HG03439 (cell line): Measurements from ENCODE around the gene TM6SF1.
A peak's percentile ranks its signal among the peaks of the same experiment; 100 is the strongest.
"Not testable (repeated sequence)": the region's sequence is repeated elsewhere in the genome, so short reads cannot be mapped to it uniquely, and the experiment has no call there.

Experiments used
- ATAC-seq: cut with Tn5 transposase; IDR thresholded peaks from one replicate; pipeline ENCODE4 v1.9.1; 2021; ENCODE audit warnings: mild to moderate bottlenecking, moderate library complexity; ENCODE audit not compliant: unreplicated experiment

TM6SF1 gene

DNA sequence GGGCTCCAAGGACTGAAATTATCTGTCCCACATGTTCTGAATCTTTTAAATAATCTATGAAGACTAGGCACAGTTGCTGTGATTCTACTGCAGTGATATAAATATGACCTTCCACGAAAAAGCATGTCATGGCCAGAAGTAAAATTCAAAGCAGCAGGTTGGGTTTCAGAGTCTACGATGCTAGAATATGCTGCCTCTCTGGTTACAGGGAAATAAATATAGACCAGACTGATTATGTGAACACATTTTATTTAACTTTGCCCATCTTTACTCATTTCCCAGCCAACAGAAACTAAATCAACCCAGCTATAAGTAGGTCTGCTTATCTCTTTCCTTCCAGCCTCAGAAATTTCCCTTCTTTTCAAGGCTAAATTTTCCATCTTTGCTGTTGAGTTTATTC, 19.9 kb upstream of the TM6SF1 start:
- ATAC-seq = no peak

DNA sequence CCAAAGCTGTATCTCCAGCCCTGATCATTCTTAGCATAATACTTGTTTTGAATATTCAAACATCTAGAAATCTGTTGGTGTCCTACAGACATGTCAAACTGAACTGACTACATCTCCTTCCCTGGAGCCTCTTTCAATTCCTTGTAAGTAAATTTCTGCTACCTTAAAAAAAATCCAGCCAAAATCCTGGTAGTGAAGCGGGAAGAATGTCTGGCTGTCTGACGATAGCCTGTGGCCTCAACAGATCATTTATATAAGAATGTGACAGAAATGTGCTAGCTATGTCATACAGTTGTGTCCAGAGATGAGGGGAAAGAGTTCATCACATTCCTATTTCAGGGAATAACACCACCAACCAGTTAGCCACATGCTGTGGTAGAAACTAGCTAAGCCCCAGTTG, 18.6 kb upstream of the TM6SF1 start:
- ATAC-seq = no peak

DNA sequence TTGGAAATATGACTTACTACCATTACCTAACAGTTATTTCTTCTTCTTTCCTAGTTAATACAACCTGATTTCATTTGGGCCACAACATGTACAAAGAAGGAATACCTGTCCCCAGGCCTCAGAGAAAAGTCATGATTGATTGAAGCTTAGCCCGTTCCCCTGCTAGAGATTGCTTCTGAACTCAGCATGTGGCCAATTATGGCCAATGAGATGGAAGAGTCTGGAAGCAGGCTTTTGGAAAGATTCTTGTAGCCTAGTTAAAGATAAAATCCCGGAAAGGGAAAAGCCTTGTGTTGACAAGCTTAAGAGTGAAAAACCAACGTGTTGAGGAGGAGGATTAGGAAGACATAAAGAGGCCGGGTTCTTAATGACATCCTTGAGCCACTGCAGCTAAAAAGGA, 17.0 kb upstream of the TM6SF1 start:
- ATAC-seq = no peak

DNA sequence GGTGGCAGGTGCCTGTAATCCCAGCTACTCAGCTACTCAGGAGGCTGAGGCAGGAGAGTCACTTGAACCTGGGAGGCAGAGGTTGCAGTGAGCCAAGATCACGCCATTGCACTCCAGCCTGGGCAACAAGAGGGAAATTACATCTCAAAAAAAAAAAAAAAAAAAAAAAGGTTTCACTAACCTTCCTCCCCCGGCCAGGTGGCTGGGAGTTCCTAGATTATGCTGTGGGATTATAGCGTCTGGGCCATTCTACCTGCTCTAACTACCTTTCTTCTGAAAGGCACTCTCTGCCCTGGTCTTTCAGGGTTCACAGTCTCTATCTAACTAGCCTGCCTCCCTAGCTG, 15.5 kb upstream of the TM6SF1 start:
- ATAC-seq = not testable (repeated sequence)

DNA sequence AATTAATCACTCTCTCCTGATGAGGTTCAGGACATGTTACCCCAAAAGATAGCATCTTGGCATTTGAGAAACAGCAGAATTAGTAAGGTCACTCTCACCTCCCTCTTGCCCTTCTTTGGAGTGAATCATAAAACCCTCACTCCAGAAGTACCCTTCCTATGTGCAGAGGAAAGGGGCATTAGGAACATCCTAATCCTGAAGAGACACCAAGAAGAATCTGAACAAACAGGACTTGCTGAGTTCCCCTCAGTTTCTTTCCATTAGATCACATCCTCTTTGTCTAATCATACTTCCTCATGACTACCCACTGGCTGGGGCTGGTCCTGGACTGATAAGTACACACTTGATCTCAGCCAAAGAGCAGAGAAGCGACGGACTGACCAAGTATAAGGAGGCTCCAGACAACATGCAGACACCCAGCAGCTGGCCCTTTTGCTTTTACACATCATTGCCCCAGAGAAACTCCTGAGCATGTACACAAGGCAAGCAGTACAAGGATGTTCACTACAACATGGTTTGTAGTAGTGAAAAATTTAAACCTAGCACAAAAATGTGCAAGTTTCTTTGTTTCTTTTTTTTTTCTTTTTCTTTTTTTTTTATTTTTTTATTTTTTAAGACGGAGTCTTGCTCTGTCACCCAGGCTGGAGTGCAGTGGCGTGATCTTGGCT, 15.0 kb upstream of the TM6SF1 start:
- no peak for ATAC-seq

DNA sequence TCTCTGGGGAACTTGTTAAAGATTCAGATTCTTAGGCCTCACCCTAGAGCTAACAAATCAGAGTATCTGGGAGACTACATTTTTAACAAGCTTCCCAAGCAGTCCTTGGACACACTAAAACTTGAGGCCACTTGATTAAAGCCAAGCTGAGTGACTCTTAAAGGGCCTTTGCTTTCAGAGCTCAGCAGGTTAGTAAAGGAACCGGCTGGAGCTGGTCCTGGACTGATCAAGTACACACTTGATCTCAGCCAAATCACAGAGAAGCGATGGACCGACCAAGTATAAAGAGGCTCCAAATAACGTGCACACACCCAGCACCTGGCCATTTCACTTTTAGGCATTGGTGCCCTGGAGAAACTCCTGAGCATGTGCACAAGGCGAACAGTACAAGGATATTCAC, 12.9 kb upstream of the TM6SF1 start:
- no peak for ATAC-seq

DNA sequence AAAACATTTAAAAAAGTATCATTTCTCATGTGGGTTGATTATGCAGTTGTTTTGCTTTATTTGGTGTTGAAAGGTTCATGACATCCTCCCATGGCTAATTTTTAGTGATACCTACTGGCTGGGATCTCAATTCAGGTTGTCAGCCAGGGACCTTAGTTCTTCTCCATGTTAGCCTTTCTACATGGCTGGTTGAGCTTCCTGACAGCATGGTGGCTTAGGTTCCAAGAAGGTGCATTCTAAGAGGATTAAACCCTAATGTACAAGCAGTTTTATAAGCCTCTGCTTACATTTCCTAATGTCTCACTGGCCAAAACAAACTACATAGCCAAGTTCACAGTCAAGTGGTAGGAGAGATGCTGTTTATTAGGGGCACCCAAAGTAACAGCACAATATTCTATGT, 9.4 kb upstream of the TM6SF1 start:
- no peak for ATAC-seq

DNA sequence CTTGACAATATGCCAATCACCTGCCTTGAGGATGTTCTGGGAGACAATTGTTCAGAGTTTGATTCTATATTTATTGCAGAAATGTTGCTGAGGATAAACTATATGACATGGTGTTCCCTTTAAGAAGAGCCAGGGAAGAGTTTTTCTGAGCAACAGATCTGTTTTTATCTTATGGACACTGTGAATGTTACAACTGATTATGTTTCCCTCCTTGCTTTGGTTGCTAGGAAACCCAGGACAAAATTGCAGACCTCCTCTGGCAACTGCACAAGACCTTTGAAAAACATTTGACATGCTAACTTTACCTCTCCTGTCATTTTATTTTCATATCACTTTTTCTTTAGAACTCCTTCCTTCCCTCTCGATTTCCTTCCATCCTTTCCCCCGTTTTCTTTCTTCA, 8.2 kb upstream of the TM6SF1 start:
- ATAC-seq = no peak

DNA sequence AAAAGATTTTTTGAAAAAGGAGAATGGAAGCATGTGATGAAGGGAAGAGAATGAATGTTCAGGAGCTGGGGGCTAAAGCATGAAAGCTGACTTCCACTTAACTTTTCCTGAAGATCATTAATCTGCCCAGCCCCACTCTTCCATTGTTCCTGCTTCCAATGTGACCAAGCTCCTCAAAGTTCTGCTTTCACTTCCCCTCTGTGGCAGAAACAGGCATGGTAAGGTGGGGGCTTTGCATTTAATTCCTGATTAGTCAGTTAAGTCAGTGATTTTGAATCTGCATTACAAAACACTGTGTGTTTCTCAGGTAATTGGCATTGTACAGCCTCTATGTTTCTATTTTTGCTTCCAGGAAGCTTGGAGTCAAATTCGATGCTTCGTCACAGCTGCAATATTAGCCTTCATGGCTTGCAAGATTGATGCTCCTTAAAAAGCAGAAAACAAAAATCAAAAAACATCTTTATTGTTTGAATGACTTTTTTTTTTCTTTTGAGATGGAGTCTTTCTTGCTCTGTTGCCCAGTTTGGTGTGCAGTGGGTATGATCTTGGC, 7.3 kb upstream of the TM6SF1 start:
- ATAC-seq = no peak

DNA sequence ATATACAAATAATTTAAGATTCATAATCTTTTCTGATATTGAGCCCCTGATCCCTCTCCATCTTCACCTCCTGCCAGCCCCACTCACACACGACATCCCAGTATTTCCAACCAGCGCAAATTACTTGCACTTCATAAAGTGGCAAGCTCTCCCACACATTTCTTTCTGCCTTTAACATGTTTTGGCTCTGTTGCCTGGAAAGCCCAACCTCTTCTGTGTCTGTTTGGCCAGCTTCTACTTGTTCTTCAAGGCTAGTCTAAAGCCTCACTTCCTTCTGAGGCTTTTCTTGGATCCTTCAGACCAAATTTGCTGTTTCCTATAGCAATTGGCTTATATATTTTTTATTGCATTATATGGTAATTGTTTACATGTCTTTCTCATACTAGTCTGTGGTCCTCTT, 5.1 kb upstream of the TM6SF1 start:
- no peak for ATAC-seq

DNA sequence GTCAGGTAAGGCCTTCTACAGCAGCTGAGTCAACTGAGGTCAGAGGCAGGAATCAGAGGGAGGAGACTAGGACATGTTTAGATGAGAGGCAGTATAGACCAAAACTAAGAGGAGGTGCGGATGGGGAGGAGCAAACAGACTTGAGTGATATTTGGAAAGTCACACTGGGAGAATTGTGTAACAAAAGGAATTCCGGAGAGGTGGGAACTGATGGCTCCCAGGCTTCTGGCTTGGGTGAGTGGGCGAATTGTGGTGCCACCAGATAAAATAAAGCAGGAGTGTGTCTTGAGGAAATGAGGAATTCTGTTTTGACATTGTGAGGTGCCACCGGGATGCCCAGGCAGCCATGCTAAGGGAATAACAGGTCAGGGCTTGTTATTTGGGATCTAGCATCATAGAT, 3.3 kb upstream of the TM6SF1 start:
- no peak for ATAC-seq

DNA sequence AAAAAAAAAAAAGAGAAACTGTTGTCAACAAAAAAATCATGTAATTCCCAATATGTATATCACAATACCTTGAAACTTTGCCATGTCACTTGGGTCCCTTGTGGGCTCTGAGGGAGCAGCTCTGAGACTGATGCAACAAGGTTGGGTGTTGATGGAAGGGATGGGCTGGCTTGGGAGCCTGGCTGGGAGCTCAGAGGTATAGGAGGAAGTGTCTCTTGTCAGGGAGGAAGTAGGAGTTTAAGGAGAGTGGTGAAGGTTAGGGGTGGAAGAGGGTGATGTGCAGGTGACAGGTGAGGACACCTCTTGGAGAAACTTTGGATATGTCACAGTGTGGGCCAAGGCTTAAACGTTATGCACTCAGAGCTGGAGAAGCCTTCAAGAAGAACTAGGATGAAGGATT, 2.0 kb upstream of the TM6SF1 start:
- ATAC-seq = no peak

DNA sequence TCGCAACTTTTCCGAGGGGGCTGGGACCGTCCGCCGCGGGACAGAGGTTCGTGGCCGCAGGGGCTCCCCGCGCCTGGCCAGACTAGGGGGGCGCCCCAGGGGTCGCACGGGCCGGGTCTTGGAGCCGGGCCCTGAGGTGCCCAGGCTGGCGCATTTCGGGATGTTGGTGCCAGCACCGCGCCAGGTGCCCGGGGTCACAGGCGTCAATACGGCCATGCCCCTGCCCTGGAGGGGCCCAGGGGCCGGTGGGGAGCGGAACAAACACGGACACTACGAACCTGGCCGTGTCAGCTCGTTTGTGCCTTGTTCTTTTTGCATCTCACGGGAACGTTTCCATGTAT, 366 bp downstream of the TM6SF1 start:
- ATAC-seq = no peak

DNA sequence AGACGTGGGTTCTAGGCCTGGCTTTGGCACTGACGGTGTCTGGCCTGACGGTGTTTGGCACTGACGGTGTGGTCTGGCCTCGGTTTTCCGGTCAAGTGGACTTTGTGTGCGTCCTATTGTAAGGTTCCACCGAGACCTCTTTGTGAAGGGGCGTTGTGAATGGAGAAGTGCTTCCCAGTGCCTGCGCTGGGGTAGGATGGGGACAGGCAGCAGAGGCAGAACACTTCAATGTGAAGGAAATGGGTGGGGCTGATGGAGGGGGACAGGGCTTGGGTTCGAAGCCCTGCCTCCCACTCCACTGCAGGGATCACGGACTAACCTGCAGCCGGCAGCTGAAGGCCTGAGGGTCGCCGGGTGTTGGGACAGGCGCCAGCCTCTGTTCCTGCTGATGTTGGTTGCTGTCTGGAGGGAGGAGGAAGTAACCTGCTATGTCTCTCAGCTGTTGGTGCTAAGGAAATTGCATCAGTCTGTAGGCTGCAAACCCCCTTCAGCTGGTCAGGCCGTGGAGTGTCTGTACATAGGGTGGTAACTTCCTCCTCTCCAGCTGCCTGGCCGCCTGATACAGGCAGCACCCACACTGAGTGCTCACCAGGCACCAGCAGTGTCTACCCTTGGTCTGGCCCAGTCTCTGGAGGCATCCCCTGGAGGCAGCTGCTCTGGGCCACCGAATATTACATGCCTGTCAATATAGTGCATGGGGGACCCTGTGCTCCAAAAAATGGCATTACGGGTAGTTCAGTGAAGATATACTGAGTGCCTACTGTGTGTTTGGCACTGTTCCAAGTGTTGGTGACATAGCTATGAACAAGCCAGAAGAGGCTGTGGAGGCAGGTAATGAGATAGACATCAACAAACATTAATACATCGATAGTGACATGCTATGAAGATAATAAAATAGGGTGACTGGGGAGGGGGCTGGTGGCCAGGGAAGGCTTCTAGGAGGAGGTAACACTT, 1.1 kb downstream of the TM6SF1 start:
- peak; percentile 43 for ATAC-seq

DNA sequence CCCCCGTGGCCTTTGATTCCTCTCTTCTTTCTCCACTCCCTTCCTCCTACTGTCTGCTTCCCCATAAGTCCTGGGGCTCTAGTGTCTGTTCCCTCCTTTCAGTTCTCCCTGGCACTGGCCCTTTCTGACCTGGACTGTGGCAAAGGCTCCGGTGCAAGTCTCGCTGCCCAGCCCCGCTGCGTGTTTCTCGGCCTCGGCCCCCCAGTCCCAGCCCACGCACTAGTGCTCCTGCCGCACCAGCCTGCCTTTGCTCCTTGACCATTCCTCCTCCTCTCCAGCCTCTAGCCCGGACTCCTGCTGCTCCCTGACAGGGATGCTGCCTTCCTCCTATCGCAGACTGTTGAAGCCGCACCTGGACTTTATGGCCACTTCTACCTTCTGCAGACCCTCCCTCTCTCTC, 2.1 kb downstream of the TM6SF1 start:
- ATAC-seq = no peak

DNA sequence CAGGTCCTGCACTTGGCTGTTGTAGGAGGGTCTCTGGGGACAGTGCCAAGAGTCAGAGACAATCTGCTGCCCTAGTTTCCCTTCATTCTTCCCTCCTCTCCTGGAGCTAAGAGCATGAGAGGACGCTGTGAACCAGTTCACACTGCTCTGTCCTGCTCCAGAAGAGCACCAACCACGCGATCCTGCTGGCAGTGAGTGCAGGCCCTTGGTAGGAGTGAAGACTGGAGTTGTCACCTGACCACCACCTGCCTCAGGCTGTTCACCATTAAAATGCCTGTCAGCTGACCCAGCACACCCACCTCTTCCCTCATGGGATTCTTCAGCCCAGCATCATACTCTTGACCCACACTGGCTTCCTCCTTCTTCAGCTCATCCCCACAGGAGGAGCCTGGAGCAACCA, 2.9 kb downstream of the TM6SF1 start:
- no peak for ATAC-seq

DNA sequence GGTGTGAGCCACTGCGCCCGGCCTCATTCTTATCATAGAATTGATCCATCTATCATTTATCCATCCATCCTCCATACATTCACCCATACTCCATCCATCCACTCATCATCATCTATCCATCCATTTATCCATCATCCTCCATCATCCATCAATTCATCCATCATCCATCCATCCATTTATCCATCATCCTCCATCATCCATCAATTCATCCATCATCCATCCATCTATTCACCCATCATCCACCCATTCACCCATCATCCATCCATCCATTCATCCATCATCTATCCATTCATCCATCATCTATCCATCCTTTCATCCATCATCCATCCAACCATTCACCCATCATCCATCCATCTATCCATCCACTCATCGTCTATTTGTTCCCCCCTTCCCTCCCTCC, 3.7 kb downstream of the TM6SF1 start:
- ATAC-seq = no peak

DNA sequence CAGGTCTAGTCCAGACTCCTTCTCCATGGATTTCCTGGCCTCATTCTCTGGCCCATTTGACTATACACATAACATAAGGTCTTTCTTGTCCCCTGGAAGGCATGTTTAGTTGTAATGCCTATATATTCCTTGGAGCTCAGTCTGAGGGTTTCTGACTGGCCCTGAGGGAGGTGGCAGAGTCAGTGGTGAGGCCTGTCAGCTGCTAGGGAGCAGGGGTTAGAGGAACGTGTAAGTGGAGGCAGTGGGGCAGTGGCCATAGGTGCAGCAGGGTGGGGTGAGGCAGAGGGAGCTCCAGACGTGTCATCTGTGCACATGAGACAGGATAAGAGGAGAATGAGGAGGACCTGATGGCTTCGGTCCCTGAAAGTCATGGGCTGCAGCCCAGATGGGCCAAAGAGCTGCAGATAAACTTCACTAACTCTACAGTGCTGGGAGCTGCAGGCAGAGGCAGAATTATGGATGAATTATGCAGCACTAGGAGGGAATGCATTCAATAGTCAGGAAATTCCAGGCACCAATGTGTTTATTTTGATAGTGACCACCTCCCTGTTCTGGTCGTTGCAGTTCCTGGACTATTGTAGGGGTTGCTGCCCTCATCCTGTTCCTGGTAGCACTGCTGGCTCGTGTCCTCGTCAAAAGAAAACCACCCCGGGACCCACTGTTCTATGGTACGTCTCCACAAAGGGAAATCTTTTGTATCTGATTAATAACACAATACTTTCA, 4.9 kb downstream of the TM6SF1 start:
- no peak for ATAC-seq

DNA sequence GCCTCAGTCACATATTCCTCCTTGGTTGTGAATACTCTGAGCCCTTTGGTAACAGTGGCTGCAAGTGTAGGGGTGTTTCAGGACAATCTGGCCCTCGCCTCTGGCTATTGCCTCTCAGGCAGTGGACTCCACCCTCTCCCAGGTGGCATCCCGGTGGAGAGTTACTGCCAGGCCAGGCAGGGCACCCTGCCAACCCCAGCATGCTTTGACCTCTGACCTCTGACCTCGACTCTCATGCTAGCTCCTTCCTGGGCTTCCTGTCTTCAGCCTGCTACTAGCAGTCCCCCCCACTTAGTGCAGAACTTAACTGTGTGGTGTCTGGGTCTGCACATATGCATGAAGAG, 5.5 kb downstream of the TM6SF1 start:
- no peak for ATAC-seq

DNA sequence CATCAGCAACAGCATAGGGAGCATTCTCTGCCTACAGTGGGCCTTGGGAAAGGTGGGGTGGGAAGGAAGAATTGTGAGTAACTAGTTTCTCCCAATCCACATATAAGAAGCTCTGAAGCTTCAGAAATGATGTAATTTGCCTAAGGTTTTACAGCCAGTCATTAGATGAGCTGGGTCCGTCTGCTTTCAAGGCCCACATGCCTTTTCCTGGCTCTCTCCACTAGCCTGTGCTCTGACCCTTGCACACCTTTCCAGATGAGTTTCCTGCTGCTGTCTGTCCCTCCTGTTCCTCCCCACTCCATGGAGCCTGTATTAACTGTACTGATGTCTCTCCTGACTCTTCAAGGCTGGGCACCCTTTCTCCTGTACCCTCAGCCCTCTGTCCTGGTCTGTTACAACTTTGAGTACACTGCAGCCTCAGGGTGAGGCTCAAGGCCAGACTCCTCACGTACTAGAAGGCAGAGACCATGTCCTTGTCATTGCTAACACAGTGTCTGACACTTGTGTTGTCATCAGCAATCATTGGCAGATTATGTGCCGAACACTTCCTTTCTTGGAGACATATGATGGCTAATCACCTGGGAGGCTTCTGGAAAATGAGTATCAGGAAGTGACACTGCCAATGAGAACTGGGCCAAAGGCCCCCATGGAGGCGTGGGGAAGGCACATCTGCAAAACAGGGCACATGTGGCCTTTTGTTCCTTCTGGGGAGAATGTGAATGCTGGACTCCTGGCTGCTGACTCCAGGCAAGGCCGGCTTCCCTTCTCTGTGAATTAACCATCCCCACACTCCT, 6.6 kb downstream of the TM6SF1 start:
- ATAC-seq = no peak

DNA sequence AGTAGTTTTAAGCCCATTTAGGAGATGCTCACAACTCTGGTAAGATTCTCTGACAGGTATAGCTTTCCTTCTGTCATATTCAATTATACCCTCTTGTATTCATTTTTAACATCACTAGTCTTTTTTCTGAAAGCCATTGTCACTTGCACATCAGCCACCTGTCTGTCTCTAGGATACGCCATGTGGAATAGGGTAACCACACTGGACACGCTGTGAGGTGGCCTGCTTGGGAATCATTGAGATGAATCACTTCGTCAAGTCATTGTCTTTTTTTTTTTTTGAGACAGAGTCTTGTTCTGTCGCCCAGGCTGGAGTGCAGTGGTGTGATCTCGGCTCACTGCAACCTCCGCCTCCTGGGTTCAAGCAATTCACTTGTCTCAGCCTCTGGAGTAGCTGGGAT, 7.4 kb downstream of the TM6SF1 start:
- no peak for ATAC-seq
